ENCODE data around the gene BCL2L13.

The BCL2L13 gene

DNA sequence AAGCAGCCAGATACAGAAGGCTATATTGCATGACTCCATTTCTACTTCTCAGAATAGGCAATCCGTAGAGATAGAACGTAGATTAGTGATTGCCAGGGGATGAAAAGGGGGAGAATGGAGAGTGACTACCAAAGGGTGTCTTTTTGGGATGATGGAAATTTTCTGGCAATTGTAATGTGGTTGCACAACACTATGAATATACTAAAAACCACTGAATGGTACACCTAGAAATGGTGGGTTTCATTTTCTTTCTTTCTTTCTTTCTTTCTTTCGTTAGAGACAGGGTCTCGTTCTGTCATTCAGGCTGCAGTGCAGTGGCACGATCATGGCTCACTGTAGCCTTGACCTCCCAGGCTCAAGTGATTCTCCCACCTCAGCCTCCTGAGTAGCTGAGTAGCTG, 81.4 kb downstream of the BCL2L13 start:
- H3K4me2 ChIP-seq (ENCODE audit: low read depth, low read length), result no peak overlapping the region
- H3K9ac ChIP-seq (ENCODE audit: low read length), result no peak overlapping the region
- no peak overlapping the region for H2AFZ ChIP-seq (ENCODE audit: low read length)
- DNase-seq, result no peak
- H3K79me2 ChIP-seq (ENCODE audit: low read length), result no peaks in the 10 kb centered on the region
- H3K9me3 ChIP-seq (replicated peaks; ENCODE audit: insufficient read depth, low read length), result no peaks in the 10 kb centered on the region
- H3K4me1 ChIP-seq (ENCODE audit: low read length), result no peaks in the 10 kb centered on the region
- no peaks in the 10 kb centered on the region for H3K36me3 ChIP-seq (replicated peaks; ENCODE audit: insufficient read depth, low read length)
- no peaks in the 10 kb centered on the region for H3F3A ChIP-seq (ENCODE audit: insufficient read depth, low read length)
- H4K20me1 ChIP-seq (ENCODE audit: insufficient read depth, low read length), result no peaks in the 10 kb centered on the region
- no peak overlapping the region for H3K4me3 ChIP-seq (ENCODE audit: low read length)
- H3K27me3 ChIP-seq (replicated peaks; ENCODE audit: insufficient read depth, low read length), result no peaks in the 10 kb centered on the region
- no peak for TF ChIP-seq EZH2phosphoT487 (IDR thresholded peaks at IDR 0.05; ENCODE audit: low read length)
- no peak for TF ChIP-seq EZH2 (optimal IDR thresholded peaks at IDR 0.05; ENCODE audit: low read depth, low read length)
- TF ChIP-seq, protein P1, sequence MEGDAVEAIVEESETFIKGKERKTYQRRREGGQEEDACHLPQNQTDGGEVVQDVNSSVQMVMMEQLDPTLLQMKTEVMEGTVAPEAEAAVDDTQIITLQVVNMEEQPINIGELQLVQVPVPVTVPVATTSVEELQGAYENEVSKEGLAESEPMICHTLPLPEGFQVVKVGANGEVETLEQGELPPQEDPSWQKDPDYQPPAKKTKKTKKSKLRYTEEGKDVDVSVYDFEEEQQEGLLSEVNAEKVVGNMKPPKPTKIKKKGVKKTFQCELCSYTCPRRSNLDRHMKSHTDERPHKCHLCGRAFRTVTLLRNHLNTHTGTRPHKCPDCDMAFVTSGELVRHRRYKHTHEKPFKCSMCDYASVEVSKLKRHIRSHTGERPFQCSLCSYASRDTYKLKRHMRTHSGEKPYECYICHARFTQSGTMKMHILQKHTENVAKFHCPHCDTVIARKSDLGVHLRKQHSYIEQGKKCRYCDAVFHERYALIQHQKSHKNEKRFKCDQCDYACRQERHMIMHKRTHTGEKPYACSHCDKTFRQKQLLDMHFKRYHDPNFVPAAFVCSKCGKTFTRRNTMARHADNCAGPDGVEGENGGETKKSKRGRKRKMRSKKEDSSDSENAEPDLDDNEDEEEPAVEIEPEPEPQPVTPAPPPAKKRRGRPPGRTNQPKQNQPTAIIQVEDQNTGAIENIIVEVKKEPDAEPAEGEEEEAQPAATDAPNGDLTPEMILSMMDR (IDR thresholded peaks at IDR 0.05; ENCODE audit: low read length), result no peak
- H3K9me2 ChIP-seq (replicated peaks; ENCODE audit: insufficient read depth, low read length), result no peaks in the 10 kb centered on the region
- H3K27ac ChIP-seq (ENCODE audit: low read length), result no peak overlapping the region

DNA sequence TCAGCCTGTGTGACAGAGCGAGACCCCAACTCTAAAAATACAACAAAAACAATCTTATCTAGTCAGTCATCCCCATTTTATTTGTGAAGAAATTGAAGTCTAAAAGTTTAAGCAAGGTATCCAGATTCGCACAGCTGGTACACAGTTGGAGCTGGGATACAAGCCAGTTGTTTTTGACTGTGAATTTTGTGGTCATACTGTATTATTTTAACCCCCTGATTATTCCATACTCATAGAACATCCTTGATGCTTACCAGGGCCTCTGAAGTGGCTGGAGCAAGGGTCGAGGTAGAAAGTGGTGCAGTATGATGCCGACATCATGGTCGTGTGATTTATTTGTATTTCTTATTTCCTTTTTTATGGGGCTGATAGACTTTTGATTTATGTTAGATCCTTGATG, 85.7 kb downstream of the BCL2L13 start:
- H3K27me3 ChIP-seq (replicated peaks; ENCODE audit: insufficient read depth, low read length), result no peaks in the 10 kb centered on the region
- H3K9me2 ChIP-seq (replicated peaks; ENCODE audit: insufficient read depth, low read length), result no peaks in the 10 kb centered on the region
- 0 out of 2 replicates have a peak, but pooled peaks cover 4% of the 10 kb centered on the region for H4K20me1 ChIP-seq (ENCODE audit: insufficient read depth, low read length)
- H3K4me1 ChIP-seq (ENCODE audit: low read length), result no peaks in the 10 kb centered on the region
- TF ChIP-seq, protein P1 (IDR thresholded peaks at IDR 0.05; ENCODE audit: low read length), result no peak
- TF ChIP-seq EZH2phosphoT487 (IDR thresholded peaks at IDR 0.05; ENCODE audit: low read length), result no peak
- TF ChIP-seq EZH2 (optimal IDR thresholded peaks at IDR 0.05; ENCODE audit: low read depth, low read length), result no peak
- no peaks in the 10 kb centered on the region for H3K9me3 ChIP-seq (replicated peaks; ENCODE audit: insufficient read depth, low read length)
- no peak overlapping the region for H3K4me2 ChIP-seq (ENCODE audit: low read depth, low read length)
- H3F3A ChIP-seq (ENCODE audit: insufficient read depth, low read length), result no peaks in the 10 kb centered on the region
- no peaks in the 10 kb centered on the region for H3K79me2 ChIP-seq (ENCODE audit: low read length)
- no peak for DNase-seq
- no peak overlapping the region for H3K27ac ChIP-seq (ENCODE audit: low read length)
- no peak overlapping the region for H3K4me3 ChIP-seq (ENCODE audit: low read length)
- H3K9ac ChIP-seq (ENCODE audit: low read length), result no peak overlapping the region
- no peaks in the 10 kb centered on the region for H3K36me3 ChIP-seq (replicated peaks; ENCODE audit: insufficient read depth, low read length)
- H2AFZ ChIP-seq (ENCODE audit: low read length), result no peak overlapping the region

DNA sequence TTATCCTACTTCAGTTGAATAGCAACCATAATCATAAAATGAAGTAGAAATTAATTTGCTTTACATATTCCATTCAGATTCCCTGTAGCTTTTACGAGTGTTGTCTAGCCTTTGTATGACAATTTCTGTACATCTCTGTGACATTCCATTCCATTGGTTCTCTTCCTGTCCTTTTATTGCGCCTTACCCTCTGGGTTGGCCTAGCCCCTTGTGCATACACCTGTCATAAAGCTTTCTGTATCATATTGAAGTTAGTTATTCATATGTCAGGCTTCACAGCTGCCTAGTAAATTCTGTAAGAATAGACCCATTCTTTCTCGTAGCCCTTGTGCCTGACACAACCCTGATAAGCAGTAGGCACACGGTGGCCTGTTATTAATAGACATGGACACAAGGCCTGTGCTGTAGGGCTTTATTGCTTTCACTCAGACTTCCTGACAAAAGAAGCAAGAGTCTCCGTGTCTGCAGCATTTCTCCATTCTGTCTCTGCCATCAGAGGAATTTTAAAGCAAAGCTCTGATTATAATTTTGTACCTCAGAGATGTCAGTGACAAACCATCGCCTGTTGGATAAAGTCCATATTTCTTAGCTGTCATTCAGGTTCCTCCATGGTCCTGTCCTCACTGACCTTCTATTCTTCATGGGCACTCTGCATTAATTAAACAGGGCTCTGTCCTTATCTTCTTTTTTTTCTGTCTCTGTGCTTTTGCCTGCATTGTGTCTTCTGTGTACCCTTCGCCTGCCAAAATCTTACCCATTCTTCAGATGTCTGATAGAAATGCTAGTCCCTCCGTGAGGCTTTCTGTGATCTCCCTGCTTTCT, 86.3 kb downstream of the BCL2L13 start:
- no peak overlapping the region for H3K27ac ChIP-seq (ENCODE audit: low read length)
- no peaks in the 10 kb centered on the region for H3K27me3 ChIP-seq (replicated peaks; ENCODE audit: insufficient read depth, low read length)
- H3K4me3 ChIP-seq (ENCODE audit: low read length), result no peak overlapping the region
- H3K9me3 ChIP-seq (replicated peaks; ENCODE audit: insufficient read depth, low read length), result no peaks in the 10 kb centered on the region
- no peaks in the 10 kb centered on the region for H3K36me3 ChIP-seq (replicated peaks; ENCODE audit: insufficient read depth, low read length)
- TF ChIP-seq EZH2 (optimal IDR thresholded peaks at IDR 0.05; ENCODE audit: low read depth, low read length), result no peak
- TF ChIP-seq, protein P1 (IDR thresholded peaks at IDR 0.05; ENCODE audit: low read length), result no peak
- TF ChIP-seq EZH2phosphoT487 (IDR thresholded peaks at IDR 0.05; ENCODE audit: low read length), result no peak
- H3K79me2 ChIP-seq (ENCODE audit: low read length), result no peaks in the 10 kb centered on the region
- H3K9me2 ChIP-seq (replicated peaks; ENCODE audit: insufficient read depth, low read length), result no peaks in the 10 kb centered on the region
- H4K20me1 ChIP-seq (ENCODE audit: insufficient read depth, low read length), result 0 out of 2 replicates have a peak, but pooled peaks cover 4% of the 10 kb centered on the region
- no peaks in the 10 kb centered on the region for H3F3A ChIP-seq (ENCODE audit: insufficient read depth, low read length)
- no peak overlapping the region for H3K9ac ChIP-seq (ENCODE audit: low read length)
- H3K4me1 ChIP-seq (ENCODE audit: low read length), result no peaks in the 10 kb centered on the region
- H2AFZ ChIP-seq (ENCODE audit: low read length), result no peak overlapping the region
- H3K4me2 ChIP-seq (ENCODE audit: low read depth, low read length), result no peak overlapping the region
- DNase-seq, result no peak

All from MM.1S (cell line).